HepG2 (cell line): ENCODE measurements around the gene SGMS1. TPM values are rescaled to one million over a fixed set of nuclear protein-coding genes. Genes with fewer than 3 reads are reported as not detected.

ENCODE experiments used
- ATAC-seq: fragments of 200-7000 bp; cut with Tn5 transposase; 3 replicates; pipeline ENCODE4 v1.9.1; 2020; ENCODE audit warnings: mild to moderate bottlenecking, moderate library complexity
- BruUV-seq: library from RNA; stranded (reverse); fragments of 400-500 nt; replicated peaks from 2 replicates; lab custom pipeline; 2021; lab: Mats Ljungman, UMichigan
- CTCF ChIA-PET: fragments of 300-600 bp; formaldehyde crosslinking; extraction: SDS; loops from one replicate; lab custom pipeline; 2021; ENCODE audit warnings: low total read pairs, inconsistent platforms, low intra/inter-chr PET ratio; lab: Yijun Ruan, JAX
- POLR2A ChIA-PET: fragments of 350-600 bp; sonication (Branson Sonifier 250); formaldehyde crosslinking; loops from one replicate; lab custom pipeline; 2020; ENCODE audit warnings: antibody characterized with exemption, inconsistent platforms; lab: Yijun Ruan, JAX
- DNase-seq: peaks from one replicate; pipeline ENCODE4 v3.0.0-alpha.2; 2015; ENCODE audit warnings: low spot score
- FAIRE-seq: peaks from 3 replicates; lab custom pipeline; 2011; peaks lifted over from hg19 to GRCh38; lab: Jason Lieb, UNC
- H2AFZ ChIP-seq: one replicate; pipeline ENCODE4 v1.6.1; 2011; ENCODE audit warnings: low read length, inconsistent platforms
- H3K27ac ChIP-seq: fragments of 300-600 bp; 3 replicates; pipeline ENCODE4 v1.8.0; 2011; ENCODE audit warnings: mixed run types, mild to moderate bottlenecking, mixed read lengths, low read length, inconsistent platforms; ENCODE audit not compliant: insufficient read depth; ENCODE audit errors: extremely low read length
- H3K27me3 ChIP-seq, 2 experiments: fragments of 200-600 bp in 1 of 2; 2 replicates in 1 of 2; 3 replicates in 1 of 2; pipeline versions ENCODE4 v1.6.0 to v1.8.0; 2011; ENCODE audit warnings: low read length in 2 of 2, mild to moderate bottlenecking in 2 of 2, moderate library complexity in 2 of 2, inconsistent platforms in 1 of 2; ENCODE audit not compliant: insufficient read depth in 2 of 2, control insufficient read depth in 1 of 2
- H3K36me3 ChIP-seq, 2 experiments: fragments of 200-600 bp in 1 of 2; replicated peaks in 1 of 2; 2 replicates in 1 of 2; 3 replicates in 1 of 2; pipeline versions ENCODE4 v1.5.1 to v1.8.0; 2011; ENCODE audit warnings: low read length in 2 of 2, inconsistent platforms in 1 of 2; ENCODE audit not compliant: insufficient read depth in 2 of 2, control insufficient read depth in 1 of 2
- H3K4me1 ChIP-seq: 2 replicates; pipeline ENCODE4 v1.5.1; 2012; ENCODE audit warnings: low read length, inconsistent platforms; ENCODE audit not compliant: insufficient read depth
- H3K4me2 ChIP-seq: 2 replicates; pipeline ENCODE4 v1.6.0; 2011; ENCODE audit warnings: low read depth, low read length, inconsistent platforms
- H3K4me3 ChIP-seq, 3 experiments: fragments of 200-600 bp in 1 of 3; sonication (generic), shearing (Covaris generic) in 1 of 3; replicated peaks in 1 of 3; 2 replicates each; pipeline ENCODE4 v1.5.1; 2011 to 2016; ENCODE audit warnings: low read length in 3 of 3, inconsistent platforms in 2 of 3, low read depth in 2 of 3, mild to moderate bottlenecking in 2 of 3, control low read depth in 1 of 3, mixed read lengths in 1 of 3; ENCODE audit not compliant: insufficient read depth in 1 of 3
- H3K79me2 ChIP-seq: one replicate; pipeline ENCODE4 v1.6.1; 2011; ENCODE audit warnings: low read length, inconsistent platforms; ENCODE audit not compliant: insufficient read depth
- H3K9ac ChIP-seq: 2 replicates; pipeline ENCODE4 v1.6.0; 2011; ENCODE audit warnings: mild to moderate bottlenecking, low read depth, low read length, inconsistent platforms; ENCODE audit not compliant: insufficient read depth
- H3K9me3 ChIP-seq: 2 replicates; pipeline ENCODE4 v1.5.1; 2012; ENCODE audit warnings: mild to moderate bottlenecking, low read length
- H4K20me1 ChIP-seq: 2 replicates; pipeline ENCODE4 v1.6.0; 2011; ENCODE audit warnings: inconsistent platforms, mild to moderate bottlenecking, low read length, moderate library complexity; ENCODE audit not compliant: insufficient read depth
- HNRNPUL1 ChIP-seq: fragments of 200-400 bp; formaldehyde crosslinking; IDR thresholded peaks from 2 replicates; pipeline ENCODE4 v1.6.1; 2017; ENCODE audit warnings: low read depth, mild to moderate bottlenecking, low read length, moderate library complexity
- JUNB ChIP-seq: sonication (generic); formaldehyde crosslinking; IDR thresholded peaks from 2 replicates; pipeline ENCODE4 v1.8.0; 2022; ENCODE audit warnings: missing genetic modification reagents, mild to moderate bottlenecking, borderline replicate concordance
- MEF2D ChIP-seq: sonication (generic); formaldehyde crosslinking; IDR thresholded peaks from 2 replicates; pipeline ENCODE4 v1.5.1; 2020; ENCODE audit warnings: mild to moderate bottlenecking, missing genetic modification reagents
- REPIN1 ChIP-seq: sonication (generic); formaldehyde crosslinking; IDR thresholded peaks from 2 replicates; pipeline ENCODE4 v1.8.0; 2022; ENCODE audit warnings: missing genetic modification reagents, low read depth, mild to moderate bottlenecking, borderline replicate concordance
- TEAD2 ChIP-seq: sonication (generic); formaldehyde crosslinking; IDR thresholded peaks from 2 replicates; pipeline ENCODE4 v1.9.0; 2021; ENCODE audit warnings: missing genetic modification reagents
- TEAD3 ChIP-seq: optimal IDR thresholded peaks from 2 replicates; pipeline ENCODE3; 2016; ENCODE audit warnings: borderline replicate concordance
- ZFP62 ChIP-seq: sonication (generic); formaldehyde crosslinking; IDR thresholded peaks from 2 replicates; pipeline ENCODE4 v1.4.0; 2020; ENCODE audit warnings: missing genetic modification reagents
- ZNF121 ChIP-seq: sonication (generic); formaldehyde crosslinking; IDR thresholded peaks from 2 replicates; pipeline ENCODE4 v1.5.0; 2020; ENCODE audit warnings: mild to moderate bottlenecking, missing genetic modification reagents
- ZNF282 ChIP-seq: fragments of 450-650 bp; IDR thresholded peaks from 2 replicates; pipeline ENCODE4 v1.6.1; 2018; ENCODE audit not compliant: partially characterized antibody
- ZNF296 ChIP-seq: sonication (generic); formaldehyde crosslinking; conservative IDR thresholded peaks from 2 replicates; pipeline ENCODE4 v1.5.0; 2020; ENCODE audit warnings: mild to moderate bottlenecking, missing genetic modification reagents
- ZNF432 ChIP-seq: sonication (generic); formaldehyde crosslinking; IDR thresholded peaks from 2 replicates; pipeline ENCODE4 v1.5.0; 2020; ENCODE audit warnings: missing genetic modification reagents, mild to moderate bottlenecking, borderline replicate concordance
- ZNF510 ChIP-seq: sonication (generic); formaldehyde crosslinking; IDR thresholded peaks from 2 replicates; pipeline ENCODE4 v1.4.0; 2020; ENCODE audit warnings: low read depth, mild to moderate bottlenecking, missing genetic modification reagents
- ZNF572 ChIP-seq: sonication (generic); formaldehyde crosslinking; IDR thresholded peaks from 2 replicates; pipeline ENCODE4 v1.5.1; 2020; ENCODE audit warnings: mild to moderate bottlenecking, missing genetic modification reagents
- WGBS: methylation state at CpG from one replicate; pipeline ENCODE4 v1.1.6; 2017; ENCODE audit warnings: low lambda C conversion rate; 5-methylcytosine and 5-hydroxymethylcytosine counted together
- in situ Hi-C: cut with HindIII; loops from 2 replicates; pipeline ENCODE4 v1.10.0; 2017; ENCODE audit warnings: low pct_unique_long_range_greater_than_20kb; ENCODE audit not compliant: extremely low pct_ligation_motif_present
- intact Hi-C: fragments of 100-400 bp; cut with micrococcal nuclease; formaldehyde crosslinking; loops from one replicate; pipeline ENCODE4 v1.10.0; 2022; ENCODE audit not compliant: unreplicated experiment
- polyA plus RNA-seq, 8 experiments: library from polyadenylated mRNA; depleted of rRNA in 3 of 8; stranded (reverse) in 7 of 8; unstranded in 1 of 8; fragments of >200 nt; fragmentation: Illumina TruSeq in 4 of 8; extraction: Trizol in 4 of 8; gene quantifications; 2 replicates each; pipeline versions ENCODE4 v1.2.1 to v1.2.3, GENCODE V29; 2011 to 2016; ENCODE audit warnings: low read depth in 4 of 8, missing spikeins in 1 of 8, mixed read lengths in 1 of 8; ENCODE audit not compliant: insufficient read depth in 1 of 8
- total RNA-seq, 5 experiments: library from RNA; depleted of rRNA; stranded (reverse); fragments of >200 nt; fragmentation: Illumina TruSeq; extraction: Trizol; gene quantifications; 2 replicates each; pipeline ENCODE4 v1.2.3, GENCODE V29; 2016; ENCODE audit warnings: low read depth in 1 of 5
- TF ChIP-seq, protein P1 (sequence below): sonication (generic); formaldehyde crosslinking; IDR thresholded peaks from 2 replicates; pipeline ENCODE4 v1.4.0; 2020; ENCODE audit warnings: missing genetic modification reagents, borderline replicate concordance

Gene SGMS1
- total and polyA plus RNA-seq, 2 of the 13 experiments (the other 11 are each of a cell fraction or from before 2014, with no cell fraction given): 6.5 to 15.1 TPM

GRCh38 chr10:50520115-50520514 lies 103.6 kb downstream of the SGMS1 start:
- no peak overlapping the region for H3K9ac ChIP-seq
- no peak overlapping the region for H2AFZ ChIP-seq
- no peak for ATAC-seq
- ChIA-PET CTCF (no interaction called here), POLR2A (no interaction called here)
- no peak overlapping the region for H3K27ac ChIP-seq
- H3K9me3 ChIP-seq: no peaks in the 10 kb centered on the region
- BruUV-seq: no TSS peak
- DNase-seq: no peak
- no peak for FAIRE-seq
- no peaks in the 10 kb centered on the region for H3K4me1 ChIP-seq
- in situ Hi-C loops: no loop called here
- H3K4me3 ChIP-seq: no peak overlapping the region
- 97% methylated on average over 3 of the region's 3 CpGs for WGBS
- H3K36me3 ChIP-seq: 0 out of 5 replicates have a peak, but pooled peaks cover 0 to 3% of the 10 kb centered on the region in 2 experiments
- H4K20me1 ChIP-seq: no peaks in the 10 kb centered on the region
- no peaks in the 10 kb centered on the region for H3K79me2 ChIP-seq
- no peak overlapping the region for H3K4me2 ChIP-seq
- no peaks in the 10 kb centered on the region for H3K27me3 ChIP-seq
- no peak for TF ChIP-seq ZFP62 (CRISPR knock-in tag)
- no peak for TF ChIP-seq JUNB (CRISPR knock-in tag)
- no peak for TF ChIP-seq HNRNPUL1
- TF ChIP-seq ZNF432 (CRISPR knock-in tag): no peak
- TF ChIP-seq TEAD3: no peak
- no peak for TF ChIP-seq TEAD2 (CRISPR knock-in tag)
- peak; percentile 66; the same call in 1 of the 2 replicates for TF ChIP-seq ZNF121 (CRISPR knock-in tag)
- intact Hi-C loops: no loop called here

DNA sequence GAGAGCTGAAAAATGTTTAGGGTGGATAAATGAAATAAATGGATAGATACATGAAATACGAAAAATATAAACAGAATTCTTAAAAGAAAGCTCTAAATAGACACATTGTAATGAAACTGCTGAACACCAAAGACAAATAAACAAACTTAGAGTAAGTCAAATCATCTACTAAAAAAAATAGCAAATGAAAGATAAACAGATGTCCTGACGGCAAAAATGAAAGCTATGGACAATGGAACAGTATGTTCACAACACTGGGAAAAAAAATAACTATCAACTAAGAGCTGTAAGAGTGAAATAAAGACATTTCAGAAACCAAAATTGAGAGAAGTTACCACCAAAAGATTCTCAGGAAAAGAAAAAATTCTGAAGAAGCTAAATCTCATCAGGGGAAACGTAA lies 106.1 kb downstream of the SGMS1 start:
- FAIRE-seq (no peak), ATAC-seq (no peak), DNase-seq (no peak)
- BruUV-seq: no TSS peak
- 98% methylated on average over 3 of the region's 3 CpGs for WGBS
- intact Hi-C loops: no loop called here
- in situ Hi-C loops: no loop called here
- Histone ChIP-seq H3K4me2 (no peak overlapping the region), H3K4me1 (peaks cover 4% of the 10 kb centered on the region), H3K27me3 (no peaks in the 10 kb centered on the region), H4K20me1 (no peaks in the 10 kb centered on the region), H2AFZ (no peak overlapping the region), H3K79me2 (no peaks in the 10 kb centered on the region), H3K36me3 (0 out of 5 replicates have a peak, but pooled peaks cover 0 to 3% of the 10 kb centered on the region in 2 experiments), H3K4me3 (no peak overlapping the region), H3K27ac (no peak overlapping the region), H3K9me3 (no peaks in the 10 kb centered on the region), H3K9ac (no peak overlapping the region)
- ChIA-PET POLR2A (no interaction called here), CTCF (no interaction called here)
- TF ChIP-seq MEF2D (CRISPR knock-in tag): no peak
- no peak for TF ChIP-seq REPIN1
- no peak for TF ChIP-seq ZNF510 (CRISPR knock-in tag)
- TF ChIP-seq, protein P1, sequence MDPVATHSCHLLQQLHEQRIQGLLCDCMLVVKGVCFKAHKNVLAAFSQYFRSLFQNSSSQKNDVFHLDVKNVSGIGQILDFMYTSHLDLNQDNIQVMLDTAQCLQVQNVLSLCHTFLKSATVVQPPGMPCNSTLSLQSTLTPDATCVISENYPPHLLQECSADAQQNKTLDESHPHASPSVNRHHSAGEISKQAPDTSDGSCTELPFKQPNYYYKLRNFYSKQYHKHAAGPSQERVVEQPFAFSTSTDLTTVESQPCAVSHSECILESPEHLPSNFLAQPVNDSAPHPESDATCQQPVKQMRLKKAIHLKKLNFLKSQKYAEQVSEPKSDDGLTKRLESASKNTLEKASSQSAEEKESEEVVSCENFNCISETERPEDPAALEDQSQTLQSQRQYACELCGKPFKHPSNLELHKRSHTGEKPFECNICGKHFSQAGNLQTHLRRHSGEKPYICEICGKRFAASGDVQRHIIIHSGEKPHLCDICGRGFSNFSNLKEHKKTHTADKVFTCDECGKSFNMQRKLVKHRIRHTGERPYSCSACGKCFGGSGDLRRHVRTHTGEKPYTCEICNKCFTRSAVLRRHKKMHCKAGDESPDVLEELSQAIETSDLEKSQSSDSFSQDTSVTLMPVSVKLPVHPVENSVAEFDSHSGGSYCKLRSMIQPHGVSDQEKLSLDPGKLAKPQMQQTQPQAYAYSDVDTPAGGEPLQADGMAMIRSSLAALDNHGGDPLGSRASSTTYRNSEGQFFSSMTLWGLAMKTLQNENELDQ (CRISPR knock-in tag): no peak
- no peak for TF ChIP-seq ZNF282
- TF ChIP-seq TEAD2 (CRISPR knock-in tag): no peak
- TF ChIP-seq ZNF572 (CRISPR knock-in tag): no peak
- TF ChIP-seq ZNF296: no peak
